ENCODE data around the gene SHANK1.

SHANK1 gene

DNA sequence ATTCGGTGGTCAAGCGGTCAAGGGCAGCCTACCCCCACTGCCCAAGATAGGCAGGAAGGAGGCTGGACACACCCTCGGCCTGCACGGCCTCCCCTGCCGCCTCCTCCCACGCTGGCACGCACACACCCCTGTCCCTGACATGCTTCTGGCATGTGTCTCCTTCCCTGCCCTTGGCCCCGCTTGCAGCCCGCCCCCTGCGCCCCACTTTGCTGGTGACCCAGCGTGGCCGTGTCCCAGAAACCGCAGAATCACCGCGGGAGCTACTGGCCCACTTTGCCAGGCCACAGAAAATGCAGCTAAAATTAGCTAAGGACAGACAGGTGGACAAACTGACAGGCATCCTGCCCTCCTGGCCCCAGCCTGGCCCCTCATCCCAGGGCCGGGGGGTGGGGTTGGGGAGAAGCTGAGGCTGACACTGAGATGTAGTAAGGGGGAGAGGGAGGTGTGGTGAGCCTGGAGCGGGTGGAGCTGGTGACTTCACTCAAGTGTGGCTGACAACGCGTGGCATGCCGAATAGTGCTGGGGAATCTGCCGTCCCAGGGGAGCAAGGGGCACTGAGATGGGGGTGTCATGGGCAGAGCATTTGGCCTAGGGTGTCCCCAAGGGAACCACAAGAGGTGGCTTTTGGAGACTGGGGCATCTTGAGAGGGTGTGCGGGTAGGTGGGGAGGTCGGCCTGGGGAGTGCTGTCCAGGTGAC, 2.4 kb downstream of the SHANK1 start:
- peak; percentile 37 for DNase-seq (ENCODE audit: low spot score)
- in situ Hi-C loops (cut with MboI; ENCODE audit: low sequenced_read_pairs, unreplicated experiment): no loop called here
- TF ChIP-seq, protein P1, sequence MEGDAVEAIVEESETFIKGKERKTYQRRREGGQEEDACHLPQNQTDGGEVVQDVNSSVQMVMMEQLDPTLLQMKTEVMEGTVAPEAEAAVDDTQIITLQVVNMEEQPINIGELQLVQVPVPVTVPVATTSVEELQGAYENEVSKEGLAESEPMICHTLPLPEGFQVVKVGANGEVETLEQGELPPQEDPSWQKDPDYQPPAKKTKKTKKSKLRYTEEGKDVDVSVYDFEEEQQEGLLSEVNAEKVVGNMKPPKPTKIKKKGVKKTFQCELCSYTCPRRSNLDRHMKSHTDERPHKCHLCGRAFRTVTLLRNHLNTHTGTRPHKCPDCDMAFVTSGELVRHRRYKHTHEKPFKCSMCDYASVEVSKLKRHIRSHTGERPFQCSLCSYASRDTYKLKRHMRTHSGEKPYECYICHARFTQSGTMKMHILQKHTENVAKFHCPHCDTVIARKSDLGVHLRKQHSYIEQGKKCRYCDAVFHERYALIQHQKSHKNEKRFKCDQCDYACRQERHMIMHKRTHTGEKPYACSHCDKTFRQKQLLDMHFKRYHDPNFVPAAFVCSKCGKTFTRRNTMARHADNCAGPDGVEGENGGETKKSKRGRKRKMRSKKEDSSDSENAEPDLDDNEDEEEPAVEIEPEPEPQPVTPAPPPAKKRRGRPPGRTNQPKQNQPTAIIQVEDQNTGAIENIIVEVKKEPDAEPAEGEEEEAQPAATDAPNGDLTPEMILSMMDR (IDR thresholded peaks at IDR 0.05; ENCODE audit: borderline replicate concordance, control extremely low read depth, extremely low read depth, insufficient read depth, missing control alignments): no peak

DNA sequence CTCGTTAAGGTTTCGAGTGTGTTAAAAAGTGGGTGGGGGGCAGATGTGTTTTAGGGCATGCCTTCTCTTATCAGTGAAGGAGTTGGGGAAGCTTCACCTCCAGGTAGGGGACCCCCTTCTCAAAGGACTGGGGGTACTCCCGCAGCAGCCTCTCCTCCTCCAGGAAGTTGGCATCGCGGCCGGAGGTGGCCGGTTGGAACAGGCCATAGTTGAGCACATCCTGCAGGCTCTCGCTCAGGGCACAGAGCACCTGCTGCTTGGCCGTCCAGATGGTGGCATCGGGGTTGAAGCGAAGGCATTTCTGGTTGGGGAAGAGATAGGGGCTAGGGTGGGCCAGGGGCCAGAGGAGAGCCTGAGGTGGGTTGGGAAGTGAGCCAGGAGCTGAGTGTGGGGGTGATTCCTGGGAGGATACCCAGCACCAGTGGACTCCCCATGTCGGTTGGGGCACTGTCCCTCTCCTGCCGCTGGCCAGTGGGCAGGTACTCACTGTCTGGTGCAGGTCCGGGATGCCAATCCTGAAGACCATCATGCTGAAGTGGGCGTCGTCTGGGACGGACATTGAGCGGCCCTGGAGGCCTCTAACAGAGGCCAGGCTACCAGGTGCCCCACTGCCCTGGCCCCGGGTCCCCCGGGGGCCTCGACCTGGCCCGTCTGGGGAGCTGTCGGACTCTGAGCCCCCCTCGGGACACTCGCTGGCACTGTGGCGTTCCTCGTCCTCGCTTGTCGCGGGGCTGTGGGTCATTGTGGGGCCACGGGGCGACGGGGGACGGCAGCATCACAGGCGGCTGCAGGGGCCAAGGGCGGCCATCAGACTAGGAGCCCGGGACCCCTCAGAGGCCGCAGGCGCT, 3.2 kb downstream of the SHANK1 start:
- TF ChIP-seq, protein P1 (IDR thresholded peaks at IDR 0.05; ENCODE audit: borderline replicate concordance, control extremely low read depth, extremely low read depth, insufficient read depth, missing control alignments): no peak
- in situ Hi-C loops (cut with MboI; ENCODE audit: low sequenced_read_pairs, unreplicated experiment): no loop called here
- no peak for DNase-seq (ENCODE audit: low spot score)

DNA sequence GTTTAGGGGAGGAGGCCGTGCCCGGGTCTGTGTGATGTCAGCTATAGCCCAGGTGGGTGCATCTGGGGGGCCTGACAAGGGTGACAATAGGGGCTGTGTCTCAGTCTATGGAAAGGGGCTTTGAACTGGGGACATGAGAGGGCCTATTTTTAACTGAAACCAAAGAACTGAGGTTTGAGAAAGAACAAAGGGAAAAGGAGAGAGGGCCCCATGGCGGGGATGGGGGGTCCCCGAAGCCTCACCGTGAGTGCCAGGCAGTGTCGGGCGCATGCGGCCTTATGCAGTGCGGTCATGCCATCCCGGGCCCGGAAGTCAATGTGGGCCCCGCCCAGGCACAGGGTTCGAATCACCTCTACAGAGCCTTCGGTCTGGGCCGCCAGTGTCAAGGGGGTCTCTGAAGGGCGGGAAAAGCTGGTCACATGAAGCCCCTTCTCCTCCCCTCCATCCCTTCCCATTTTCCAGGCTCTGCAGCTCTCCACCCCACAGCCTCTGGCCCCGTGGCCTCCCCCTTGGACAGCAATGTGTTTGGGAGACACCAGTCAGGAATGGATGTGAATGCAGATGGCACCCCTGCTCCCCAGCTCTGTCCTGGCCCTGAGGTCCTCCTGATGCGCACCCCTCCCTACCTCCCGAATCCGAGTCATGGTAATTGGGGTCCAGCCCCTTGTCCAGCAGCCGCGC, 5.9 kb downstream of the SHANK1 start:
- in situ Hi-C loops (cut with MboI; ENCODE audit: low sequenced_read_pairs, unreplicated experiment): no loop called here
- DNase-seq (ENCODE audit: low spot score): no peak
- TF ChIP-seq, protein P1 (IDR thresholded peaks at IDR 0.05; ENCODE audit: borderline replicate concordance, control extremely low read depth, extremely low read depth, insufficient read depth, missing control alignments): no peak

GRCh38 chr19:50712833-50713232, 6.8 kb downstream of the SHANK1 start:
- no peak for DNase-seq (ENCODE audit: low spot score)
- TF ChIP-seq, protein P1 (IDR thresholded peaks at IDR 0.05; ENCODE audit: borderline replicate concordance, control extremely low read depth, extremely low read depth, insufficient read depth, missing control alignments): no peak
- in situ Hi-C loops (cut with MboI; ENCODE audit: low sequenced_read_pairs, unreplicated experiment): no loop called here

DNA sequence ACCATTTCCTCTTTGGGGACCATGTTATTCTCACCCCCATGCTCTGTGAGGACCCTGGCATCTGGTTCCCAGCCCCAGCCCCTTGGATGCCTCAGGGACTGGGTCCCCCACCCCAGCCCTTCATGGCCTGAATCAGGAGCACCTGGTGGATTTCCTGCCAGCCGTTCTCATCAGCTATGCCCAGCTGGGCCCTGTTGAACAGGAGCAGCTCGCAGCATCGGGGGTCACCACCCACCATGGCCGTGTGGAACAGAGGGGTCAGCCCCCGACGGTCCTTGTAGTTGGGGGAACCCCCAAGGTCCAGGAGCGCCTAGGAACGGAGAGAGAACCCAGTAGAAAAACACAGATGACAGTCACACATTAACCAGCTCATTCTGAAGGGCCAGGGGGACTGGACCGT, 7.8 kb downstream of the SHANK1 start:
- in situ Hi-C loops (cut with MboI; ENCODE audit: low sequenced_read_pairs, unreplicated experiment): no loop called here
- DNase-seq (ENCODE audit: low spot score): no peak
- TF ChIP-seq, protein P1 (IDR thresholded peaks at IDR 0.05; ENCODE audit: borderline replicate concordance, control extremely low read depth, extremely low read depth, insufficient read depth, missing control alignments): no peak

DNA sequence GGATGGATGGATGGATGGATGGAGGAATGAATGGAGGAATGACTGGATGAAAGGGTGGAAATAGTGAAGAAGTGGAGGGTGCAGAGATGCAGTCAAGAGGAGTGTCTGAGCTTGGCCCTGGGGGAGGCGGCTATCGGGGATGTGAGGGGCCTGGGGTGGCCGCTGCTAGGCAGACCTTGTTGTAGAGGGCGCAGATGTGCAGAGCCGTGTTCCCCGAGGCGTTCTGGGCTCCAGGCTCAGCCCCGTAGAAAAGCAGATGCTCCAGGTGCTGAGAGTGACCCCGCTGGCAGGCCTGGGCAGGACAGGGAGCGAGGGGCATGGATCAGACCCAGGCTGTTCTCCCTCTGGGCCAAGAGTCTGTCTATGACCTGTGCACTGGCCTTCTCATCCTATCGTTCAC, 8.4 kb downstream of the SHANK1 start:
- TF ChIP-seq, protein P1 (IDR thresholded peaks at IDR 0.05; ENCODE audit: borderline replicate concordance, control extremely low read depth, extremely low read depth, insufficient read depth, missing control alignments): no peak
- in situ Hi-C loops (cut with MboI; ENCODE audit: low sequenced_read_pairs, unreplicated experiment): no loop called here
- DNase-seq (ENCODE audit: low spot score): no peak

All from GM13976 (cell line).